Urothelium cell line (cell line): ENCODE results near the gene SCN1B.
"Not testable (repeated sequence)": the region's sequence is repeated elsewhere in the genome, so short reads cannot be mapped to it uniquely, and the experiment has no call there.

ENCODE experiments used
- DNase-seq: peaks from one replicate; pipeline ENCODE4 v3.0.0; 2011; ENCODE audit warnings: low spot score, mixed read lengths
- FAIRE-seq: peaks from 2 replicates; lab custom pipeline; 2011; peaks lifted over from hg19 to GRCh38; lab: Jason Lieb, UNC

SCN1B gene

DNA sequence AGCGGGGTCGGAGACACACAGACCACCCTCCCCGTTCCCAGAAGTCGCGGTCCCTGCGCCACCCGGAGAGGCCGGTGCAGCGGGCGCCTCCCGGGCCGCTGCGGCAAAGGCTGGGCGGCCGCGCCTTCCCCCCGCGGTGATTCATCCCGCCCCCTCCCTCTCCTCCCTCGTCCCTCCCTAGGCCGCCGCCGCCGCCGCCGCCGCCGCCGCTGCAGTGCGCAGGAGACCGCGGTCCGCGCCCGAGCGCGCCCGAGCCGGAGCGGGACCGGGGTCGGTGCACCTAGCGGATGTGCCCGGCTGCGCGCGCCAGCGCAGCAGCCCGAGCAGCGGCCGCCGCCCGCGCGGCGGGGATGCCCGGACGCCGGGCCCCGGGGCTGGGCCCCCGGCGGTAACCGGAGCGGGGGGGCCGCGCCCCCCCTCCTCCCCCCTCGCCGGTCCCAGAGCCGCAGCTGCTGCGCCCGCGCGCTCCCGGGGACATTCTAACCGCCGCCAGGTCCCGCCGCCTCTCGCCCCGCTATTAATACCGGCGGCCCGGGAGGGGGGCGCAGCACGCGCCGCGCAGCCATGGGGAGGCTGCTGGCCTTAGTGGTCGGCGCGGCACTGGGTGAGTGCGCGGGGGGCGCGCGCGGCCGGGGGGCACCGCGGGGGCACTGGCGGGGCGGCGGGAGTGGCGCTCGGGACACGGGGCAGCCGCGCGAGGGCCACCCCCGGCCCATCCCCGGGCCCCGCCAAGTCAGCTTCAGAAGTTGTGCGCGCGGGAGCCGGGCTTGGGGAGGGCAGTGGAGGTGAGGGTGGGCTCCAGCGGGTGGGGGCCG, at the start of gene SCN1B:
Gene SCN1B (plus strand): TSS at position 214 of the 815 bp plus-strand sequence. CDS start 351 bp downstream, at position 565.
- FAIRE-seq (no peak), DNase-seq (peak; percentile 88)

DNA sequence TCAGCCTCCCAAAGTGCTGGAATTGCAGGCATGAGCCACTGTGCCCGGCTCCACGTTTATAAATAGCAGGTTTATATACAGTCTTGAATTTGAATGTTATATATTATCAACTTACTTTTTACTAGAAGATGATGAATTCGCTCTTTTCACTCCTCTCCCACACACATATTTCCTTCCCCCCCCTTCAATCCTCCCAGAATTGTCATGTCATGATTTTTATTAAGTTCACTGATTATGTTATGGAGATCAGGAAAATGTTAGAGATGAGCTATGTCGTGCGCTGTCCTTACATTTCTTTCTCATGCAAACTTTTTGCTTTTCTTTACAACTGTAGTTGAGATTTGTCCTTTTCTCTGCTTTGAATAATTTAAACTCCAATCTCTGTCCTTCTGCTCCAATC, 48.0 kb upstream of the SCN1B start:
- FAIRE-seq (no peak), DNase-seq (no peak)

DNA sequence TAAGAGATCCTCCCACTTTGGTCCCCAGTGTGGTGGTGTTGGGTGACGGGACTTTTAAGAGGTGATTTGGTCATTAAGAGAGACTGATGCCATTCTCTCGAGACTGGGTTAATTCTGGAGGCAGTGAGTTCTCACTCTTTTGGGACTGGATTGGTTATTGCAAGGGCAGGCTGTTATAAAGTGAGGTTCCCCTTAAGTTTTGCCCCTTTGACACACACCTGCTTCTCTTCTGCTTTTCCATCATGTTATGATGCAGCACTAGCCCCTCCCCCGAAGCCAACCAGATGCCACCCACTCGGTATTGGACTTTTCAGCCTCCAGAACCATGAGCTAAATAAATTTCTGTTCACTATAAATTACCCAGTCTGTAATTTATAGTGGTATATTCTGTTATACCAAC, 46.5 kb upstream of the SCN1B start:
- DNase-seq (no peak), FAIRE-seq (no peak)

DNA sequence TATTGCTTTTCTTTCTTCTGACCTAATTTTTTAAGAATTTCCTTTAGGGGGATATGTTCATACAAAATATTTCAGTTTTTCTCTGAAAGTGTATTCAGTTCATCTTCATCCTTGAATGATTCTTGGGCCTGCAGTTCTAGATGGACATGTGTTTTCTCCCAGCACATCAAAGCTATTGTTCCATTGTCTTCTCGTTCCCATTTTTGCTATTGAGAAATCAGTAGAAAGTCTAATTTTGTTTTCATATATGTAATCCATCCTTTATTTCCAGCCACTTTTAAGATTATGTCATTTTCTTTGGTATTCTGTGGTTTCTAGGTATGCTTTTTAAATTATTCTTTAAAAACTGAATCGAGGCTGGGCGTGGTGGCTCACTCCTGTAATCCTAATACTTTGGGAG, 46.0 kb upstream of the SCN1B start:
- DNase-seq (no peak), FAIRE-seq (no peak)

DNA sequence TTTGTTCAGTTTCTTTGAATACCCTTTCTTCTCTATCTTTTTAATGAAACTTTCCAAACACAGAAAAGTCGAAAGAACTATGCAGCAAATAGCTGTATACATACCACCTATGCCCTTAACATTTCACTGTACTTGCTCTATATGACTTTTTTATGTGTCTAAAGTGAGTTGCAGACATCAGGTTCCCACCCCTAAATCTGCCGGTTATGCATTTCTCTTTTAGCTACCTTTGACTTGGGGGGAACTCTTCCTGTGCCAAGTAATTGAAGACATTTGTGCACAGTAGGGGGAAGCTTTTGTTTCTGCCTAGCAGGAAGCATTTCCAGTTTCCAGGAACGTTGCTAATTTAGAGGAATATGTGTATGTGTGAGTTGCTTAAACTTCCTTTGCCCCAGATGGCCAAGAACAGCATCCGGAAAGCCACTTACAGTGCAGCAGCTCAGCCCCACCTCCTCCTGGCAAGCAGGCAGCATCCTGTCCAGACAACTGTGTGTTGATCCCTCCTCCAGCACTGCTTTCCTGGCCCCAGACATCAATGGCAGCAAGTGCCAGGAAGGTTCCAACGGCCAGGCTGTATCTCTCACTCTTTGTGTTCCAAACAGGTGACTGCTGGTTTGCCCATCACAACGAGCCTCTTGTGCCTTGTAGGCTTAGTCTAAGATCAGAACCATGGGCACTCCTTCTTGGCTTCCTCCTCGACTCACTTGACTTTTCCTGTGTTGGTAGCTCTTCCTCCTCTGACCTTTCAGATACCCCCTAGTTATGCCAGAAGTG, 44.8 kb upstream of the SCN1B start:
- peak; percentile 27 for FAIRE-seq

DNA sequence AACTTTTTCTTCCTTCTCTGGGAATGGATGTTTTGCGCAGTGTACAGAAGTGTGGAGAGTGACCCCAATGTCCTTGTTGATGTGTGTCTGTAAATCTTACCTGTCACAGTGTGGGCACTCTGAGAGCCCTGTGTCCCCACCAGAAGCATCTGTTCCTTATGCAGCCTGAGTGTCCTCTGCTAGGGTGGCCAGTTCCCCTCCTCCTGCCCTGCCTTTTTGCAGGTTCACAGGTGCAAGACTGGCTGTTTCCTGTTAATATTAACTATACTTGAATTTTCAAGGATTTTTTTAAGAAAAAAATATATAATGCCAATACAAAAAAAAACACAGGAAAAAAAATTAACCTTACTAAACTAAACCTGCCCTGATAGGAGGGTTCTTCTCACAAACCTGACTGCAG, 42.2 kb upstream of the SCN1B start:
- DNase-seq (no peak), FAIRE-seq (no peak)

More for the DNA sequence above, 44.8 kb upstream of the SCN1B start:
- no peak for DNase-seq

DNA sequence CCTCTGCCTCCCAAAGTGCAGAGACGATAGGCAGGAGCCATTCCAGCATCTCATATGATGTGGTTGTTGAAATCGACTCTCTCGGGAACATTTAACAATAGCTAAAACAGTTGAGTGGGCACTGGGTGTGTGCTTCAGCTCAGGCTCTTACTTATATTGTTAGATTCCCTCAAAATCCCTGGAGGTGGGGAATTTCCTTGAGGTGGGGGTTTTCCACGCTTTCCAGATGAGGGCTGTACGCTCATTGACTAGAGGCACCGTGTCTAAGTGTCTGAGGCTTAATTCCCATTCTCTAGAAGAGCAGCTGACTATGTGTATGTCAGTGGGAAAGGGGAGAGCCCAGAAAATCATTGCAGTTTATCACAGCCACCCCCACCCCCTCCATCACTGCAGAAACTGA, 41.0 kb upstream of the SCN1B start:
- FAIRE-seq, result no peak
- no peak for DNase-seq

DNA sequence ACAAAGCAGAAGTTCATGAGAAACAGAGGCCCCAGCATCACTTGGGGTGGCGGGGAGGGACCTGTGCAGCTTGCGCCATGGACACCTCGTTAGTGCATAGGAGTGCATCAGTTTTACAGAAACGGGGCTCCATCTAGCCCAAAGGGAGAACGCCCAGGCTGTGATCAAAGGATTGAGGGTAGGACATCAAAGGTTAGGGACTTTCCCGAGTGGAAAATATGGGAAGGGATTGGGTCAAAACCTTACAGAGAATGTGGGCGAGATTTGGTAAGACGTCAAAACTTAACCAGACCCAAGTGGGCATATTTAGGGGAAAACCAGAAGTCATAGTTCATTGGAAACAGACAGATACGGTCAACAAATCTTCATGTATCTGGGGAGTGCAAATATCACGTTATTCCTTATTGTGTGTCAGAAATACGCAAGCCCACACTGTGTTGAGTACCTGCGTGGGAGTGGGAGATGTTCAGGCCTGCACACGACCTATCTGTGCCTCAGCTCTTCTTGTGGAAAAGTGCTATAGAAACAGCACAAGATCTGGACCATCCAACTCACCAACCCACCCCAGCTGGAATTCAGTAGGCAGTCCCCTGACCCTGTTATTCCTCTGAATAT, 39.6 kb upstream of the SCN1B start:
- DNase-seq (no peak), FAIRE-seq (no peak)

DNA sequence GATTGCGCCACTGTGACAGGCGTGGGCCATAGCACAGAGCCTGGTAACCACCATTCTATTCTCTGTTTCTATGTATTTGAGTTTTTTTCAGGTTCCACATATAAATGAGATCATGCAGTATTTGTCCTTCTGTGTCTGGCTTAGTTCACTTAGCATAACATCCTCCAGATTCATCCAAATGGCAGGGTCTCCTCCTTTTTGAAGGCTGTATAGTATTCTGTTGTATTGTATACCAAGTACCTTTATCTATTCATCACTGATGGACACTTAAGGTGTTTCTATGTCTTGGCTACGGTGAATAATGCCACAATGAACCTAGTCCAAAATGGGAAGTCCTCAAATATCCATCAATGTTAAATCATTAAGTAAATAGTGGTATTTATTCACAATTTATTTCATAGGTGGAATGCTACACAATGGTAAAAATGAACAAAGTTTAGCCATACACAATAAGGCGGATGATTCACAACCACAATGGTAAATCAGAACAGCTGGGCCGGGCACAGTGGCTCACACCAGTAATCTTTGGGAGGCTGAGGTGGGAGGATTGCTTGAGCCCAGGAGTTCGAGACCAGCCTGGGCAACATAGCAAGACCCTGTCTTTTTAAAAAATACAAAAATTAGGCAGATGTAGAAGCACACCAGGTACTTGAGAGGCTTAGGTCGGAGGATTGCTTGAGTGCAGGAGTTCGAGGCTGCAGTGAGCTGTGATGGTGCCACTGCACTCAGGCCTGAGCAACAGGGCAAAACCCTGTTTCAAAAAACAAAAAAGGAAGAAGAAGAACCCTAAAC, 38.5 kb upstream of the SCN1B start:
- no peak for DNase-seq
- FAIRE-seq, result no peak

DNA sequence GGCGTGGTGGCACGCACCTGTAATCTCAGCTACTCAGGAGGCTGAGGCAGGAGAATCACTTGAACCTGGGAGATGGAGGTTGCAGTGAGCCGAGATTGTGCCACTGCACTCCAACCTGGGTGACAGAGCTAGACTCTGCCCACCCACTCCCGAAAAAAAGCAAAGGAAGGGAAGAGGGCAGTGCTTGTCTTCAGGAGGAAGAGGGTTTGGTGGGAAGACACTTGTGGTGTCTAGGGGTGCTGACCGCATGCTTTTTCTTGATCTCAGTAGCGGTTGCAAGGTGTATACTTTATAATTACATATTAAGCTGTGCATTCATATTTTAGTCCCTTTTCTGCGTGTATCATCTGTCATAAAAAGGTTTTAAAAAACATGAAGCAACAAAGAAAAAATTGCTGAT, 37.7 kb upstream of the SCN1B start:
- FAIRE-seq, DNase-seq: not testable (repeated sequence)

DNA sequence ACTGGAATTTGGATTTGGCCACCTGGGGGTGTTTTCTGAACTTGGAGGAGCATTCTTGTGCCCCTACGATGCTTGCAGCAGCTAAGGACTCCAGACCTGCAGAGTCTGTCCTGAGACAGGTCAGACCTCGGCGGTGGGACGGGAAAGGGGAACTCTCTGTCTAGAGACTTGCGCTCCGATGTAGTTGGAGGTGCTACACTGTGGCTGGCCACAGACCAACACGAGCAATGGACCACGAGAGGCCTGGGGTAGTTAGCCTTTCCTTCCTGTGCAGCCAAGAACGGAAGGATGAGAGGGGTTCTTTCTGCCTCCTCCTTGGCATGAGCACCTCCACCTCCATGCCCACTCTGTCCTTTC, 36.0 kb upstream of the SCN1B start:
- DNase-seq (no peak), FAIRE-seq (no peak)

DNA sequence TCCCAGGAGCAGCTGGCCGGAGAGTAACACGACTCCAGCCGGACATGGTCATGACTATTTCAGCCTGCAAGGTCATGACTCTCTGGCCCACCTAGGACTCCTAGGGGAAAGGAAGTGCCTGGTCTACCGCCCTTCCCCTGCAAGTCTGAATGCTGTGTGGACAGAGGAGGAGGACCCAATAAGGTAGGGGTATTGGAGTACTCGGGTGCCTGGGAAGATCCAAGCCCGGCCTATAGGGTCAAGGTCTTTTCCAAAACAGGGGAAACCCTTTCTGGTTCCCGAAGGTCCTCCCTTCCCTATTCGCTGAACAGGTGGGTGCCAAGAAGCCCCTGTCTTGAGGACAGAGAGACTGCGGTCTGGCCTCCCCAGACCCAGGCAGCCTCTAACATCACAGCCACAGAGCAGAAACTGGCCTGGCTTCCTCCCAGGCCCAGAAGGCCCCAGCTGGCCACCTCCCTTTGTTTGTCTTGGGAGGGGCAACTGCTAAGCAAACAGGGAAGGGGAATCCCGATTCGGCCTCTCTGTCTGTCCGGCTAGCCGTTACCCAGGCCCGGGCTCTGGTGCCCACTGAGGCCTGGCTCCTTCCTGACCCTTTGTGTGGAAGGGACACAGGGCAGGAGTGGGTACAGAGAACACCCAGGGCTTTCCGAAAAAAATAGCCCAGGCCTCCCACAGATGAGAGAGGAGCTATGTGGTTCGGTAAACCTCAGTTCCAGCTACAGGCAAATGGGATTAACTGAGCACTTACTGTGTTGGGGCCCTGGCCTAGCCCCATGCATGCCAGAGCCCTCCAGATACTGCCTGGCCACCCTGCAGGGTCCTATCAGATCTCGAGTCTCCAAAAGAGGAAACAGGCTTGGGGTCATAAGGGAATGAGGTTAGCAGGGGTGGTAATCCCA, 35.4 kb upstream of the SCN1B start:
- no peak for FAIRE-seq
- DNase-seq, result no peak

DNA sequence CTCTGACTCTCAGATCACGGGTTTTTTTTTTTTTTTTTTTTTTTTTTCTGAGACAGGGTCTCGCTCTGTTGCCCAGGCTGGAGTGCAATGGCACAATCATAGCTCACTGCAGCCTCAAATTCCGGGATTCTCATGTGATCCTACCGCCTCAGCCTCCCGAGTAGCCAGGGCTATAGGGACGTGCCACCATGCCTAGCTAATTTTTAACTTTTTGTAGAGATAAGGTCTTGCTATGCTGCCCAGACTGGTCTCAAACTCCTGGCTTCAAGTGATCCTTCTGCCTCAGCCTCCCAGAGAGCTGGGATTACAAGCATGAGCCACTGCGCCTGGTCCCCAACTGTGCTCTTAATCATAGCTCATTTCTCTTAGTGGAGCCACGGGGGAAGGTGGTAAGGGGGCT, 34.7 kb upstream of the SCN1B start:
- FAIRE-seq, result no peak
- no peak for DNase-seq

DNA sequence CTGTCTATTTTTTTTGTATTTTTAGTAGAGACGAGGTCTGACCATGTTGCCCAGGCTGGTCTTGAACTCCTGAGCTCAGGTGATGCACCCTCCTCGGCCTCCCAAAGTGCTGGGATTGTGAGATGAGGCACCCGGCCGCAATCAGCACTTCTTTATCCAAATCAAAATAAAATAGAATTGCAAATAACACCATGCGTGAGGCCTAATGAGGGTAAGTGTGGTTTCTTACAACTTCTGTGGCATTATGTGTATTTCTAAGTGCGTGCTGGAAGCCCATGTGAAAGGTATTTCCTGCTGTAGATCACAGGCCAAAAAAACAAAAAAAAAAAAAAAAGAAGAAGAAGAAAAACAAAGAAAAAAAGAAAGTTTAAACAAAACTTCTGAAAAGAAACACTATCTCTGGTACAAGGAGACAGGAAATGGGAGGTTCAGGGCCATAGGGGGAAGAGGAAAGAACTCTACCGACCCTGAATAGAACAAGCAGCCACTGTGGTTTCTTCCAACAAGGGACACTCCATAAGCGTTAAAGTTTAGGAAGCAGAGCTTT, 33.1 kb upstream of the SCN1B start:
- no peak for FAIRE-seq
- DNase-seq, result no peak

DNA sequence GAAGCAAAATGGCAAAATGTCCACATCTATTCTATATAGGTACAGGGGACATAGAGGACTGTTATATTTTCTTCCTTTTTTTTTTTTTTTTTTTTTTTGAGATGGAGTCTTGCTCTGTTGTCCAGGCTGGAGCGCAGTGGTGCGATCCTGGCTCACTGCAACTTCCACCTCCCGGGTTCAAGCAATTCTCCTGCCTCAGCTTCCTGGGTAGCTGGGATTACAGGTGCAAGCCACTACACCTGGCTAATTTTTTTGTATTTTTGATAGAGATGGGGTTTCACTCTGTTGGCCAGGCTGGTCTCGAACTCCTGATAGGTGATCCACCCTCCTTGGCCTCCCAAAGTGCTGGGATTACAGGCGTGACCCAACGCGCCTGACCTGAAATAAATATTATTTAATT, 32.0 kb upstream of the SCN1B start:
- not testable (repeated sequence) for DNase-seq, FAIRE-seq

DNA sequence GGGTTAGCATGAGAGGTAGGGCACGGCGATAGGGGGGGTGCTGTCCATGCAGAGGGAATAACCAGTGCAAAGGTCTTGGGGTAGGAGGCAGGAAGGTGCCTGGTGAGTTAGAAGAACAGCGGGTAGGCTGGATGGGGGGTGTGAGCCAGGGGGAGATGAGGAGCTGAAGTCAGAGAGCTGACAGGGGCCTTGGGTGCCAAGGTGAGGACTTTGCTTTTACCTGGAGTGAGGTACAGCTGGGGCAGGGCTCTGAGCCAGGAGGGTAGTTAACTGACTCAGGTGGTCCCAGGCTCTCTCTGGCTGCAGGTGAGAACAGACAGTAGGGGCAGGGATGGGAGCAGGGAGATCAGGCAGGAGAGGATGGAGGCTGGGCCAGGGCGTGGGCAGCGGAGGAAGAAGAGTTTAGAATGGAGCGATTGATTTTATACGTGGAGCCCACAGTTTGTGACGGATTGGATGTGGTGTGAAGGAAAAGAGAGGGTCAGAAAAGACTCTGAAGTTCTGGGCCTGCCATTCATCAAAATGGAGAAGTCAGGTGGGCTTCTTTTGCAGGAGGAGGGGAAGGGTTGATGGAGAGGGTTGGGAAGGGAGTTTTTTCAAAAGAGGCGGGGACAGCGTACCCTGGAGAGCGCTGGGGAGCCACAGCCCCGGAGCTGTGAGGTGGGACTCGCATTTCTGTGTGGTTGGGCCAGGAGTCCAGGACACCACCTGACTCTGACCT, 31.3 kb upstream of the SCN1B start:
- DNase-seq, result no peak
- no peak for FAIRE-seq

DNA sequence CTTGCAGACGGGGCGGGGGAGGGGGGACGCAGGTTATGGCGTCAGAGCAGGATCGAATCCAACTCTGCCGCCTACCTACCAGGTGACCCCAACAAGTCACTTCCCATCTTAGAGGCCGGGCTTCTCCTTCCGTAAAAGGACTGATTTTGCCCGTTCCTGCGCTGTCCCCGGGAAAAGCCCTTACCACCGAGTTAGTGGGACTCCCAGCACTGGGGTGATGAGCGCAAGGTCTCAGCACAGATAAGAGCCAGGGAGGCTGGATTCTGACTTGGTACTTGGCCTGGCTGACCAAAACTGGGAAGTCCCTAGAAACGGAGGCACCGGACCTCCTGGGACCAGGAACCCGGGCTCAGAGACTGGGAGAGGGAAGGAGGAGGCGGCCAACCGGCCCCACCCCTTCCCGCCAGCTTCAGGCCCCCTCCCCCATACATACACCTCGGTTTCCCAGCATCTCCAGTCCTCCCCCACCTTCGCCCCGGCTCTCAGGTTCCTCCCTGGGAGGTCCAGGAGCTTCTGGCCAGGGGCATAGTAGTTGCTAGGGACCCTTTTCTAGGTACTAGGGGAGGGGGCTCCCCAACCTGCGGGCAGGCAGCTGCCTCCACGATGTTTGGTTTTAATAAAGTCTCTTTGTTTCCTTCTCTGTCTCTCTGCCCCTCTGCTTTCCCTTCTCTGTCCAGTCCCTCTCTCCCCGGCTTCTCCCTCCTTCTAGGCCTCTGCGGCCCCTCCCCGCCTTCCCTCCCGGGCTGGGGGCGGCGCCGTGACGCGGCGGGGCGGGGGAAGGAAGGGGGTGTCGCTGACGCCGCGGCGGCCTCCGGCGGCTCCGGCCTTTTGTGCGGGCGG, 30.6 kb upstream of the SCN1B start, which contains the start of gene GRAMD1A:
Gene GRAMD1A (plus strand): TSS at position 826 of the 840 bp plus-strand sequence. CDS start 156 bp downstream, outside the sequence.
- peak; percentile 92 for FAIRE-seq
- DNase-seq, result peak; percentile 96

DNA sequence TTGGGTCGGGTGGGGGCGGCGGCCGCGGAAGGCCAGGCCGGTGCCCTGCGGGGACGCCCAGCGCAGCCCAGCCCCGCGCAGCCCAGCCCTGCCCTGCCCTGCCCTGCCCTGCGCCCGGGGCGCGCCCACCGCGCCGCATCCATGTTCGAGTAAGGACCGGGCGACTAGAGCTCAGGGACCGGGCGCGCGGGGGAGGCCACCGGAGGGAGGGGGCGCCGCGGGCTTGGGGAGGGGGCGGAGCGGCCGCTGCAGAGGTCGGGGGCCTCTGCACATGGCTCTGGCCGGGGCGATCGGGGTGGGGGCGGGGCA, 30.0 kb upstream of the SCN1B start:
- FAIRE-seq, result no peak

More for the DNA sequence above, 30.0 kb upstream of the SCN1B start:
- DNase-seq, result no peak
